Subcutaneous abdominal adipose tissue (tissue), 5 donors: ENCODE results near the gene PTPRJ.

Source experiments
- H3K27ac ChIP-seq: one replicate; pipeline ENCODE4 v1.7.0; 2013; ENCODE audit warnings: low read depth, mild to moderate bottlenecking, inconsistent platforms, low read length, moderate library complexity
- H3K27me3 ChIP-seq, 5 donors: one replicate each; pipeline ENCODE4 v1.7.0; 2013; ENCODE audit warnings: low read length in 5 of 5, inconsistent platforms in 1 of 5; ENCODE audit not compliant: control insufficient read depth in 5 of 5, insufficient read depth in 4 of 5
- H3K36me3 ChIP-seq, 5 donors: one replicate each; pipeline ENCODE4 v1.7.0; 2013; ENCODE audit warnings: low read length in 5 of 5; ENCODE audit not compliant: control insufficient read depth in 5 of 5, insufficient read depth in 5 of 5
- H3K4me1 ChIP-seq, 5 donors: one replicate each; pipeline ENCODE4 v1.7.0; 2013; ENCODE audit warnings: low read length in 5 of 5, mild to moderate bottlenecking in 3 of 5, moderate library complexity in 1 of 5; ENCODE audit not compliant: control insufficient read depth in 5 of 5, insufficient read depth in 5 of 5
- H3K4me3 ChIP-seq, 5 donors: one replicate each; pipeline ENCODE4 v1.7.0; 2013; ENCODE audit warnings: low read length in 5 of 5, low read depth in 1 of 5
- H3K9ac ChIP-seq, 5 donors: one replicate each; pipeline ENCODE4 v1.7.0; 2013; ENCODE audit warnings: low read length in 5 of 5, mild to moderate bottlenecking in 4 of 5, moderate library complexity in 3 of 5
- H3K9me3 ChIP-seq, 5 donors: one replicate each; pipeline ENCODE4 v1.7.0; 2013; ENCODE audit warnings: low read length in 5 of 5; ENCODE audit not compliant: control insufficient read depth in 5 of 5
- donor health status: healthy.
- donor health status: healthy.
- donor health status: healthy.
- donor health status: healthy.
- donor health status: healthy.

The PTPRJ gene

GRCh38 chr11:47967577-47968525 is 12.5 kb upstream of the PTPRJ start:
- Histone ChIP-seq H3K4me3 (no peak overlapping the region), H3K36me3 (no peaks in the 10 kb centered on the region), H3K27me3 (no peaks in the 10 kb centered on the region), H3K9ac (no peak overlapping the region), H3K9me3 (no peaks in the 10 kb centered on the region), H3K27ac (no peak overlapping the region), H3K4me1 (peaks cover 0 to 4% (median 0%) of the 10 kb centered on the region in 5 donors)

- Histone ChIP-seq H3K4me1 (peaks cover 0 to 14% (median 5%) of the 10 kb centered on the region in 5 donors), H3K9ac (no peak overlapping the region), H3K4me3 (no peak overlapping the region), H3K27me3 (no peaks in the 10 kb centered on the region), H3K36me3 (no peaks in the 10 kb centered on the region), H3K27ac (no peak overlapping the region), H3K9me3 (no peaks in the 10 kb centered on the region)
These were observed 11.0 kb upstream of the PTPRJ start for GRCh38 chr11:47969401-47969800.

- H3K4me1 ChIP-seq, result peaks cover 0 to 19% (median 11%) of the 10 kb centered on the region in 5 donors
- no peaks in the 10 kb centered on the region for H3K27me3 ChIP-seq
- no peaks in the 10 kb centered on the region for H3K9me3 ChIP-seq
- no peaks in the 10 kb centered on the region for H3K36me3 ChIP-seq
- no peak overlapping the region for H3K27ac ChIP-seq
- H3K9ac ChIP-seq, result no peak overlapping the region
- H3K4me3 ChIP-seq, result no peak overlapping the region
These were observed 8.9 kb upstream of the PTPRJ start for GRCh38 chr11:47971501-47971900.

GRCh38 chr11:47973173-47973572 is 7.2 kb upstream of the PTPRJ start:
- Histone ChIP-seq H3K9me3 (no peaks in the 10 kb centered on the region), H3K9ac (no peak overlapping the region), H3K4me3 (no peak overlapping the region), H3K27ac (no peak overlapping the region), H3K36me3 (no peaks in the 10 kb centered on the region), H3K4me1 (peaks cover 0 to 15% (median 11%) of the 10 kb centered on the region in 5 donors), H3K27me3 (no peaks in the 10 kb centered on the region)

- Histone ChIP-seq H3K4me3 (no peak overlapping the region), H3K36me3 (no peaks in the 10 kb centered on the region), H3K27ac (no peak overlapping the region), H3K27me3 (peaks cover 0 to 1% (median 0%) of the 10 kb centered on the region in 5 donors), H3K9ac (no peak overlapping the region), H3K4me1 (peaks cover 0 to 28% (median 25%) of the 10 kb centered on the region in 5 donors), H3K9me3 (no peaks in the 10 kb centered on the region)
These were observed 3.4 kb upstream of the PTPRJ start for GRCh38 chr11:47976931-47977330.

GRCh38 chr11:47977623-47978022 is 2.7 kb upstream of the PTPRJ start:
- H3K9me3 ChIP-seq, result no peaks in the 10 kb centered on the region
- peaks cover 0 to 4% (median 0%) of the 10 kb centered on the region in 5 donors for H3K27me3 ChIP-seq

GRCh38 chr11:47979378-47980087 is 826 bp upstream of the PTPRJ start:
- Histone ChIP-seq H3K36me3 (no peaks in the 10 kb centered on the region), H3K4me3 (peak overlapping the region in 4 of 5 donors; percentile 47 to 69 (median 52)), H3K27me3 (peaks cover 0 to 4% (median 0%) of the 10 kb centered on the region in 5 donors), H3K9me3 (no peaks in the 10 kb centered on the region), H3K4me1 (peaks cover 0 to 27% (median 22%) of the 10 kb centered on the region in 5 donors), H3K27ac (no peak overlapping the region), H3K9ac (peak overlapping the region in 2 of 5 donors; percentile 30 to 68)

More at GRCh38 chr11:47977623-47978022, 2.7 kb upstream of the PTPRJ start:
- H3K4me3 ChIP-seq, result no peak overlapping the region
- no peaks in the 10 kb centered on the region for H3K36me3 ChIP-seq
- H3K4me1 ChIP-seq, result peaks cover 0 to 32% (median 29%) of the 10 kb centered on the region in 5 donors
- no peak overlapping the region for H3K9ac ChIP-seq
- H3K27ac ChIP-seq, result no peak overlapping the region

- Histone ChIP-seq H3K4me1 (peaks cover 0 to 27% (median 19%) of the 10 kb centered on the region in 5 donors), H3K9ac (peak overlapping the region in 4 of 5 donors; percentile 38 to 71 (median 62)), H3K4me3 (peak overlapping the region; percentile 42 to 71 (median 58)), H3K27ac (no peak overlapping the region), H3K36me3 (no peaks in the 10 kb centered on the region), H3K9me3 (no peaks in the 10 kb centered on the region), H3K27me3 (peaks cover 0 to 4% (median 0%) of the 10 kb centered on the region in 5 donors)
These were observed 705 bp downstream of the PTPRJ start for GRCh38 chr11:47980907-47981621.

GRCh38 chr11:47981667-47982404 is 1.5 kb downstream of the PTPRJ start:
- peaks cover 0 to 4% (median 0%) of the 10 kb centered on the region in 5 donors for H3K27me3 ChIP-seq

More at GRCh38 chr11:47981667-47982404, 1.5 kb downstream of the PTPRJ start:
- Histone ChIP-seq H3K9me3 (no peaks in the 10 kb centered on the region), H3K4me3 (peak overlapping the region; percentile 42 to 71 (median 58)), H3K36me3 (no peaks in the 10 kb centered on the region), H3K9ac (peak overlapping the region in 4 of 5 donors; percentile 38 to 71 (median 62)), H3K4me1 (peaks cover 0 to 32% (median 21%) of the 10 kb centered on the region in 5 donors), H3K27ac (no peak overlapping the region)
